HG02759 (cell line): ENCODE data around the gene RNU1-1.
A peak's percentile ranks its signal among the peaks of the same experiment; 100 is the strongest.
"Not testable (repeated sequence)": the region's sequence is repeated elsewhere in the genome, so short reads cannot be mapped to it uniquely, and the experiment has no call there.

Experiments
- ATAC-seq: cut with Tn5 transposase; IDR thresholded peaks from one replicate; pipeline ENCODE4 v1.9.1; 2021; ENCODE audit warnings: mild to moderate bottlenecking, moderate library complexity; ENCODE audit not compliant: unreplicated experiment

RNU1-1 gene

DNA sequence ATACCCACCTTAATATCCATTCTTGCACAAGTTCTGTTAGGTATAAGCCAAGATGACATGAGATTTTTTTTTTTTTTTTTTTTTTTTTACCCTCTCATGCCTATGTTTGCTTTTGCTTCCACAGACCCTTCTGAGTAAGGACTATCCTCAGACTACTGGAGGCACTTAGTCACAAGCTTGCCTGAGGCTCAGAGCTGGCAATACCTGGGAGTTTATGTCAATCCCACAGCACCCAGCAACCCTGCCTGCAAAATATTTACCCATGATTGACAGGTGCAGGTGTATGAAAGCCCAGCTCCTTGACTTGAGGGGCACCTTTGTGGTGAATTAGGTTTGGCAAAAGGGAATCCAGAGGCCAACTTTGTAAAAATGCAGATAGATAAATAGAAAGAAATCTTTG is 11.7 kb upstream of the RNU1-1 start:
- ATAC-seq = not testable (repeated sequence)

DNA sequence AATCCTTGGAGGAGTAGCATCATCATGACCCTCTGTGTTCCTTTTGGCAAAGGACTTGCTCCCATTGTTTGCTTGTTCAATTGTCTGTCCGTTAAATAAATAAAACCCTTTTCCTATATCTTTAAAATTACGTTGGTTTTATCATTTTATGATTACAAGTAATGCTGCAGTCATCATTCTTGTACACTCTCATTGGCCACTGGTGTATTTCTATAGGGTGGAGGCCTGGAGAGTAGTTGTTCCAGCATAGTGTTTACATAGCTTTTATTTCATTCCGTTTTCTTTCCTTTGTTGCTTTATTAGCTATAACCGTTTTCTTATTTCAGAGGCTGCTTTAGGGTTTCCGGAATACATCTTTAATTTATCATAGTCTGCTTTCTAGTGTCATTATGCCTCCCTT is 7.6 kb upstream of the RNU1-1 start:
- not testable (repeated sequence) for ATAC-seq

DNA sequence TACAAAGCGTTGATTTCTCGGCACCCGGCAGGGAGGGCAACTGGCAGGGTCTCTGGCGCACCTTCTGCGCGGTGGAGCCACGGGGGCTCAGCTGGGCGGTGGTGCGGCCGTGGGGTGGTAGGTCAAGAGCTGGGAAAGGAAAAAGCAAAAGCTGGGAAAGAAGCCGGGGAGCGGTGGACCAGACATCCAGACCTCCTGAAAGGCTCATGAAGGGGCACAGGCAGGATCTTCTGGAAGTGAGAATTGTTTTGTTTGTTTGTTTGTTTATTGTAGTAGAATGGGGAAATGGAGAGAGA is 7.2 kb upstream of the RNU1-1 start:
- ATAC-seq = no peak

DNA sequence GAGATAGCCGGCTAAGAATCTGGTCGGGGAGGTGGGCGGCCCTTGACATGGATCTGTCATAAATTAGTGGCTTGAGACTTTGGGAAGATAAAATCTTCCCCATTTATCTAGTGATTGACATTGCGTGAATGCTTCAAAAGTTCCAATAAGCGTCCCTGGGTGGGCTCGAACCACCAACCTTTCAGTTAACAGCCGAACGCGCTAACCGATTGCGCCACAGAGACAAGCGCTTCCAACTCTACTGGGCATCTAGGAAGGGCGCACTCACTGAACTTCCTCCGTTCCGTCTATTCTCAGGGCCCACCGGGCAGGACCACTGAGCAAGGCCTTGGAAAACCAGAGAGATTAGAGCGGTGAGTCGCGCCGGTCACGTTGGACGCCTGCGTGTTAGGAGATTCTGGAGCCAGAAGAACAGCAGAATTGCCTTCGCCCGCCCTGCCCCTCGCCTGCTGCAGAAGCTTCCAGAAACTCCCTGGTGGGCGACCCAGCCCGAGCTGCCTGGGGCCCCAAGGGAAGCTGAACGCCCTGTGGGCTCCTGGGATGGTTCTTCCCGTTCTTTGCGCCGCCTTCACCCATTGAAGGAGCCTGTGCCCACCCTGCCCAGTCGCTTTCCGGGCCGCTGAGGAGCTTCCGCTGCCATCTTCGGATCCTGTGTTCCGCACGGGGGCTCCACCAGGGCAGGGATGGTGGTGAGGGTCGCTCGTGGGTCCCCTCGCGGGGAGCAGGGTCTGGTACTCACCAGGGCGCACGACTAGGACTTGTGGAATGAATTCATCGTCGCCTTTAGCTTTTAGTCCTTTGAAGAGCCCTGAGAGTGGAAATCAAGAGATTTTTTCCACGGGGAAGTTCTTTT is 6.6 kb upstream of the RNU1-1 start:
- not testable (repeated sequence) for ATAC-seq

DNA sequence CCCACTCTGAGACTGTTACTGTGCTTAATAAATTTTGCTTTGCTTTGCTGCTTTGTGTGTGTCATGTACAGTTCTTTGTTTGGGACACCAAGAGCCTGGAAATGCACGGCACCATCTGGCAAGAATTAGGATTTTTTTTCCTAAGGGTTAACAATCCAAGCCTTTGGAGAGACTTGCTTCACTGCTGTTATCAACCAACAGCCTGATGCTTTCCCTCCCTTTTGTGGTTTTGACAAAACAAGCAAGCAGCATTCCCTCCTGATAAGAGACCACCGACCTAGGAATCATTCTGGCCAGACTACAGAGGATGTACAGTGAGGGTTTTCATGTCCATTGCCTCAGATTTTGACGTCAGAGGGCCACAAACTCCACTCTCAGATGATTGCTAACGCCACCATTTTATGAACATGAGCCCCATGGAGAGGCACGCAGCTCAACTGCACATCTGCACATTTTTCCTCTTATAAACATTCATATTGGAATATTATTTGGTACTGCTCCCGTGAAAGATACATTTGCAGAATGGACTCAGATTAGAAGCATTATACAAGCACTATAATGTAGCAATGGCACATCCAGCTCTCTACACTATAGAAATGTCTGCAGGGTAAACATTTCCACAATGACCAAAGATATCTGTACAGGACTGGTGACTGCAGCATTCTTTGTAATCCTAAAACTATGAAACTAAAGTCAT is 5.3 kb upstream of the RNU1-1 start:
- not testable (repeated sequence) for ATAC-seq

DNA sequence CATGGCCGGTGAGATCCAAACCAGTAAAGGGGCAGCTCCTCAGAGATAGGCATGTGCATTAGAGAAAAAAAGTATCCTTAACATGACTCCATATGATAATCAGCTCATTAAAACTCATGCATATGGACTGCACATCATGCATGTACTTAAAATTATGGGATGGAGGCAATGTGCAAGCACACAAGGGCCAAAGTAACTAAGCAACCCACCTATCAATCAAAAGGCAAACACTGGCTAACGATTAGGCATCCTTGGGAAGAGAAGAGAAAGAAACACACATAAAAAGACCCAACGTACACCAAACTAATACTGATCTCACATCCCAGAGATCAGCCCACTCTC is 4.8 kb upstream of the RNU1-1 start:
- ATAC-seq = not testable (repeated sequence)

DNA sequence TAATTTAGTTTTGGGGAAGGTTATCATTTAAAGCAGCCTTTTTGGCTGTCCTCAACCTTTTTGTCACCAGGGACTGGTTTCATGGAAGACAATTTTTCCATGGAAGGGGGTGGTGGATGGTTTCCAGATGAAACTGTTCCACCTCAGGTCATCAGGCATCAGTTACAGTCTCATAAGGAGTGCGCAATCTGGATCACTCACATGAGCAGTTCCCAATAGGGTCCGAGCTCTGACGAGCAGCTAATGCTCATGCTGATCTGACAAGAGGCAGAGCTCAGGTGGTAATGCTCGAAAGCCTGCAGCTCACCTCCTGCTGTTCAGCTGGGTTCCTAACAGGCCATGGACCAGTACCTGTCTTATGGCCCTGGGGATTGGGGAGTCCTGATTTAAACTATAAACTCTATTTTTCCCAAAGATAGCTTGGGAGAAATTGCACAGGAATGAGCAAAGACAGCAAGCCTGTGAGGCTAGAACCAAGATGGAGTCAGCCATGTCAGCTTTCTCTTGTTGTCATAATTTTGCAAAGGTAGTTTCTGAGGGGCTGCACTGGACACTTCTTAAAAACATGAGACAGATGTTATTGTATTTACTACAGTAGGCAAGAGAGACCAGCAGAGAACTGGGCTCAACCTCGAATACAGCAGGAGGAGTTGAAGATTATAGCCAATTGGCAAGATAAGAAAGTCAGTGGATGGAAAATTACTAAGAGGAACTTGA is 2.8 kb upstream of the RNU1-1 start:
- not testable (repeated sequence) for ATAC-seq

DNA sequence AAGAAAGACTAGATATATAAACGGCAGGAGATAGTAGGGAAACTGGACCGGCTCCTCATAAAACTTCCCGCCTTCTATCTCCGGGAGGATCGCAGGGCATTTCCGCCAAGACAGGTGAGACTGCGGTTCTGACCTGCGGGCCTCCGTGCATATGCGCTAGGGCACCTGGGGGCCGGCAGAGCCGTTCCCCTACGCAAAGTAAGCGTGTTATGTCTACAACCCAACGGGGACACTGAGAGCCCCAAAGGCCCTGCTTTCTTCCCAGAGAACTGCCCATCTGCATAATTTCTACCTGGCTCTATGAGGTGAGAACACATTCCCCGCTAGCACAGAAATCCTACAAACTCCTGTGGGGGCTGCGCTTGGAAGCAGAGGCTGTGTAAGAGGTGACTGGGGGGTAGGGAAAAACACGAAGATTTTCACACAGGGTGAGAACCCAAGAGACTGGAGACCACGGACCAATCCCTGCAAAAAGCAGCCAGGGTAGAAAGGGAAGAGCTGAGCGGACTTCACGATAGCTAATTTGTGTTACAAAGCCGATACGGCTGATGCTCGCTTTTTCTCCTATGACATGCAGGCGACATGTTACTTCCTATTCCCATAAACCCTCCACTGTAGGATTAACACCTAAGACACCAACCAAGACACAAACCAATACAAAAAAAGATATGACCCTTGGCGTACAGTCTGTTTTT is 526 bp downstream of the RNU1-1 start:
- peak; percentile 87 for ATAC-seq

DNA sequence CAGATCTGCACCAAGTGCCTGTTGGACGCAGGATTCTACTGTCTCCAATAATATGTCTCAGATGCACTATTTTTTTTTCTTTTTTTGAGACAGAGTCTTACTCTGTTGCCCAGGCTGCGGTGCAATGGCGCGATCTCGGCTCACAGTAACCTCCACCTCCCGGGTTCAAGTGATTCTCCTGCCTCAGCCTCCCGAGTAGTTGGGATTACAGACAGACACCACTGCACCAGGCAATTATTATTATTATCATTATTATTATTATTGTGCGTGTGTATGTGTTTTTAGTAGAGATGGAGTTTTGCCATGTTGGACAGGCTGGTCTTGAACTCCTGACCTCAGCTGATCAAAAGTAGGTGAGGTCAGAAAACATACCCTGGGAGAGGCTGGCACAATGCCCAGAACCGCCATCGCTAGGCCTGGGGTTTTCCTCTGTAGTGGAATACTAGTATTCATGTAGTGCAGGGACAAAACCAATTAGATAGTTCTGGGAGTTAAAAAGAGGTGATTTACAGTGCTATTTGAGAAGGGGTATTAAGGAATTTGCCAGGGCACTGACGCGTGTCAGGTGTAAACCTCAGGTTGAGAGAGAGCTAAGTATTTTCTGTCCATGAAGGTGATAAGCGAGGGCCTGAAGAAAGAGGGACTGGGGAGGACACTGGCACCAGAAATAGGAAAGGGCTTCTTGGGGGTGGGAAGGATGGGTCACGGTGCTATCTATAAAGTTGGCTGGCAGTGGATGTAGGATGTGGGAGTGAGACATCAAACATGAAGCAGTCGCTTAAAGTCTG is 1.3 kb downstream of the RNU1-1 start:
- ATAC-seq = not testable (repeated sequence)

DNA sequence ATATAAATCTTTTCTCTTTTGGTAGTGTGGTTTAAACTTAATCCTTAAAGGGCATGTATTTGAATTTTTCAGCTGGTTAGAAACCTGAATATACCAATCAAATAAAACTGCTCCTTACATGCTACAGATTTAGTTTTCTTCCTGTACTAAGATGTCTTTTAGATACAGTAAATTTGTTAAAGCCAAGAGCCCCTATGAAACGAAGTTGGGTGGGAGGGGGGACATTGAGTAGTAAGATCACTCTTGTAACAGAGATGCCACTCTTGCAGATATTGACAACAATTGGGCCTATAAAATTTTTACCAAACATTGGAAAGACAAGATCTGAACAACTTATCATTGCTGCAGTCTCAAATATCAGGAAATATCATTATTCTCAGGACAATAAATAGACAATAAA is 2.2 kb downstream of the RNU1-1 start:
- ATAC-seq = not testable (repeated sequence)

DNA sequence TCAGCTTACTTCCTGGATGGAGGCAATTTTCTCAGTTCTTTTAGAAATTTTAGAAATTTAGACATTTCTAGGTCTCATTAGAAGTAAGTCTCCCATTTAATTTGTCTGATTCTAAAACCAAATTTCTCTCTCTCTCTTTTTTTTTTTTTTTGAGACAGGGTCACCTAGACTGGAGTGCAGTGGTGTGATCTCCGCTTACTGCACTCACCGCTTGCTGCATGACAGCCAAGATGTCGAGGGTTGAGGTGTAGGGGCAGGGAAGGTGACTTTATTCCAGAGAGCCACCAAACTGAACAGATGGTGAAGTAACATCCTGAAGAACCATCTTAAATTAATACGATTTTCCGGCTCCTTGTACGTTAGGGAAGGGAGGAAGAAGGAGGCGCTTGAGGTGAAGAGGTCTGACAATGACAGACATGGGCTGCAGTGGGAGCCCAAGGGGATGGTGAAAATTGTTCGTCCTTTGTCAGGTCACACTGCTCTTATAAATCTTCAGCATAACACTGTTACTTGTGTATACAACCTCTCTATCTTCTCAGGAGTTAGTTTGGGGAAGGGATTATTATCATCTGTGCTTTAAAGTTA is 5.1 kb downstream of the RNU1-1 start:
- not testable (repeated sequence) for ATAC-seq

DNA sequence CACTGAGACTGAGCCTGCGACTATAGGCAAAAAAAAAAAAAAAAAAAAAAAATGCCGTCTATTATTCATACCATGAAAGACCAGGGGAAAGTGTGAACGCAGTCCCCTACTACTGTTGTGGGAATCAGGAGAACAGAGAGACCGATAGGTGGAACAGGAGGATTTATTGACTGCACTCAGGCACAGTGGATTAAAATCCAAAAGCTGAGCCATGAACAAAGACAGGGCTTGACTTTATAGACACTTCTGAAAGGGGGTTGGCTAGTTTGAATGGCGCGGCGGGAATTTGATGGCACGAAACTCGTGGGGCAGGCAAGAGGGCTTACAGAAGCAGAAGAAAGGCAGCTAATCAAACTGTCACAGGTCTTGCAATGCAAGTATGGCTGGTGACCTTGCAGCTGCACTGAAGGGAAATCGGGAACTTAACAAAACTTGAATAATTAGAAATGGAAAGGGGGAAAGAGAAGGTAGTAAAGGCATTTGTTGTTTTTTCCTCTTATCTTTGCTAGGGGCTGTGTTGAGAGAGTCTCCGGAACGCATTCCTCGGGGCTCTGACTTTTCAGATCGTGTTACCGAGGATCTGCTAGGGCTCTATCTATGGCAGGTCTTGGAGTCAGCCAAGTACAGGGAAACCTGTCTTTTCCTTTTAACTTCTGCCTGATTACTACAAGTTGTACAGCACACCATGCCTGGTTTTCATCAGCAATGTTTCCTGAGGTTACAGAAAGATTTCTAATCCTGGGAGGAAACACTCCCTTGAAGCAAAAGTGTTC is 7.5 kb downstream of the RNU1-1 start:
- ATAC-seq = not testable (repeated sequence)

DNA sequence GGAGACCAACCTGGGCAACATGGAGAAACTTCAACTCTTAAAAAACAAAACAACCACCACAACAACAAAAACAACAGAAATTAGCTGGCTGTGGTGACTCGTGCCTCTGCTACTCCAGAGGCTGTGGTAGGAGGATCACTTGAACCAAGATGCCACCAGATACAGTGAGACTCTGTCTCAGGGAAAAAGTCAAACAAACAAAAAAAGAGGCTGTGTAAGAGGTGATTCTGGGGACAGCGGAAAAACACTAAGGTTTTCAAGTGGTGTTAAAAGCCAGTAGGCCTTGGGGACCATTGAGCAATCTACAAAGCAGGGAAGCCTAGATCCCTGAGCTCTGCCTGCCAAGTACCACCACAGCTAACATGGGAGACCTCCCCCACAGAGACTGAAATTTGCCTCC is 8.2 kb downstream of the RNU1-1 start:
- ATAC-seq = not testable (repeated sequence)

DNA sequence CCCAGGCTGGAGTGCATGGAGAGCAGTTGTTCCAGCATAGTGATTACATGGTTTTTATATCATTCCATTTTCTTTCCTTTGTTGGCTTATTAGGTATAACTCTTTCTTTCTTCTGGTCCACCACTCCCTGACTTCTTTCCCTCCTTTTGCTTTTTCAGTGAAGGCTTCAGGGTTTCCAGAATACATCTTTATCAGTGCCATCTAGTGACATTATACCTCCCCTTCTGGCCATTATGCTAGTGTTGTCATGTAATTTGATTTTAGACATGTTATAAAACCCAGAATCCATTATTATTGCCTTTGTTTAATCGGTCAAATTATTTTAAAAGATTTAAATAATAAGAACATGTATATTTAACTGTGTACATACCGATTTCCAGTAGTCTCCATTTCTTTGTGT is 10.6 kb downstream of the RNU1-1 start:
- no peak for ATAC-seq

DNA sequence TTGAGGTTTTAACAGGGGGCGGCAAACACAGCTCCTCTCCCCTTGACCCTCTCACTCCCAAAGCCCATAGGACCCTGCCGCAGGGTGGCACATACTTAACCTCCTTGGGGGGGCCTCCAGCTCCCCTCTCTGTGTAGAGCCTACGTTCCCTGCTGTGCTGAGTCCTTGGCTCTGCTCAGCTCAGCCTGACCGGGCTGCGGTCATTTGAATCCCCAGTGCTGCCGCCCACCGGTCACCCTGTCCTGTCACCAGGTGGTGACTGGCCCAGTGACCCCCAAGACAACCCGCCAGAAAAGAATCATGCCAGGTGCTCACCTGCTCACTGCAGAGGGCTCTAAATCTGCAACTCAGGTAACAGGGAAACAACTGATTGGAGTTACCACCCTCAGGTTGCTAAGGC is 12.6 kb downstream of the RNU1-1 start:
- not testable (repeated sequence) for ATAC-seq

DNA sequence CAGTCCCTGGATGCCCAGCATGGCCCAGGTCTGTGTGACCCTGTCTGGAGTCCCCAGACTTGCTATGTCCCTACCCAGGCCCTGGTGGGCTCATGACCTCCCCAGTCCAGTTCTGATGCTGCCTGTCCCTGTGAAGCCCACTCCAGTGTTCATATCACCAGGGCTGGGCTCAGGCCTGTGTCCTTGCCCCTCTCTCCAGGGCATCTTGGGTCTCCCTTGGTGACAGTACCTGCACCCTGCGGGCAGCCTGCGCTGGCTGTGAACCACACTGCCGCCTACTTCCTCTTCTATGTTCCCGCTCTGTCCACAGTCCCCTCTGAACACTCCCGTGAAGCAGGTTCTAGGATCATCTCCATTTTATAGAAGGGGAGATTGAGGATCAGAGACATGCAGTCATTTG is 13.1 kb downstream of the RNU1-1 start:
- not testable (repeated sequence) for ATAC-seq

DNA sequence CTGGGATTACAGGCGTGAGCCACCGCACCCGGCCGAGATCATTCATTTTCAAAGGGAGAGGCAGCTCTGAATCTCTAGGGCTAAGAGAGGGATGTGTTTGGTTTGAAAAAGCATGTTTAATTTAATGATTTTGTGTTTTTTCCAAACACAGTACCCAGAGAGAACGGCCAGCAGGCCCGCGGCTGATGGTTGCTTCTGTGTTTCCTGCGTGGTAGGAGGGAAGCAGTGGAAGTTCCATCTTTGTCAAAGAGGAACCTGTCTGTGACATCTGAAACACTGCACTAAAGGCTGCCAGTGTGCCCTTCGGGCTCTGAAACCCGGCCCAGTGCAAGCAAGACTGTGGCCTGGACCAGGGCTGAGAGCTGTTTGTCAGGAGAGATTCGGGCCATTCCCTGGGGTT is 13.6 kb downstream of the RNU1-1 start:
- not testable (repeated sequence) for ATAC-seq

DNA sequence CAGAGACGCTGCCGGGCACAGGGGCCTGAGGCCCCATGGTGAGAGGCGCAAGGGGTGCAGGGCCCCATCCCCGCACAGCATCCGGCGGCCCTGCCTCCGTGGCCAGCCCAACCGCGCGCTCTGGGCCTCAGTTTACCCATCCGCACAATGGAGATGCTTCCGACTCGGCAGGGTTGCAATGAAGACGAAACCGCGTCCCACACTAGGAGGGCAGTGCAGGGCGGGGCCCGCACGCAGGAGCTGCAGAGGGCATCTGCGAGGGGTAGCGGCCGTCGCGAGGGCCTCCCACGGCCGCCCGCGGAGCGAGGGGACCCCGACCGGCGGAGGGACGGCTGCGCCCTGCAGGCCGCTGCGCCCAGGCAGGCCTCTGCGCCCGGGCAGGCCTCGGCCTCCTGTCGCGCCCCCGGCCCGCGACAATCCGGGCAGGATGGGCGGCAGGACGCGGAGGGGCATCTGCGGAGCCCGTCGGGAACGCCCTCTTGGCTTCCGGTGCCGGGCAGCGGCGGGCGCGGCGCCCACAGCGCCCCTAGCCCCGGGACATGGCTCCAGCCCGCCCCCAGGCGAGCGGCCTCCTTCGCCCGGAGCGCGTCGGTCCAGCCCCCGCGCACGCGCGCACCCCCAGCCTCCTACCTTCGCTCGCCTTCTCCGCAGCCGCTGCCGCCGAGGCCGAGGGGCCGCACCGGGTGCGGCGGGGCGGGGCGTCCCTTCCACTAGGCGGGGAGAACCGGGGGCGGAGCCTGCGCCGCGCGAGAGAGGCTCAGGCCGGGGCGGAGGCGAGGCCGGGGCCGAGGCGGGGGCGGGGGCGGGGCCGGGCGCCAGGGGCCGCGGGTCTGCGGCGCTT is 15.3 kb downstream of the RNU1-1 start:
- ATAC-seq = peak; percentile 89
